Colonic mucosa (tissue), 4 donors: ENCODE measurements around the gene SCAF11. TPM values are rescaled to one million over a fixed set of nuclear protein-coding genes. Genes with fewer than 3 reads are reported as not detected.

ENCODE experiments used
- DNase-seq: peaks from one replicate; pipeline ENCODE4 v3.0.0-alpha.2; 2020
- H3K27ac ChIP-seq: fragments of 200-600 bp; one replicate; pipeline ENCODE4 v1.8.0; 2021
- H3K27me3 ChIP-seq: fragments of 200-600 bp; one replicate; pipeline ENCODE4 v1.8.0; 2021
- H3K36me3 ChIP-seq: fragments of 200-600 bp; one replicate; pipeline ENCODE4 v1.8.0; 2021
- H3K4me1 ChIP-seq: fragments of 200-600 bp; one replicate; pipeline ENCODE4 v1.8.0; 2021; ENCODE audit warnings: mild to moderate bottlenecking
- H3K4me3 ChIP-seq: fragments of 200-600 bp; one replicate; pipeline ENCODE4 v1.8.0; 2021
- H3K9ac ChIP-seq, 2 donors: one replicate each; pipeline ENCODE4 v1.7.0; 2013; ENCODE audit warnings: control low read depth in 2 of 2, low read depth in 2 of 2, low read length in 2 of 2
- H3K9me3 ChIP-seq: fragments of 200-600 bp; one replicate; pipeline ENCODE4 v1.8.0; 2021
- CTCF ChIP-seq: fragments of 200-600 bp; IDR thresholded peaks from one replicate; pipeline ENCODE4 v1.8.0; 2022; ENCODE audit warnings: antibody characterized with exemption, mild to moderate bottlenecking
- intact Hi-C: fragments of 100-400 bp; cut with DNase I; formaldehyde crosslinking; loops from one replicate; pipeline ENCODE4 v1.14.1; 2022
- total RNA-seq, 2 donors: library from RNA; stranded (reverse); fragmentation: NEBNext Ultra II Directional in 1 of 2; extraction: Animal tissue kit (Norgen Biotek cat#: 25700) in 1 of 2; gene quantifications; one replicate each; pipeline ENCODE4 v1.2.1, GENCODE V29; 2021
- donor health status: healthy.
- donor health status: DM: no; HTN: no; CAD: no.
- donor health status: DM: no; HTN: no; CAD: no.

SCAF11 gene
- total RNA-seq, 2 donors from 2014 or later = 84.8 to 105 TPM

GRCh38 chr12:45969084-45969483 is 21.3 kb downstream of the SCAF11 start:
- intact Hi-C loops = no loop called here
- Histone ChIP-seq H3K27ac (no peak overlapping the region), H3K9me3 (no peaks in the 10 kb centered on the region), H3K36me3 (no peaks in the 10 kb centered on the region), H3K27me3 (no peaks in the 10 kb centered on the region), H3K4me1 (no peaks in the 10 kb centered on the region), H3K4me3 (no peak overlapping the region), H3K9ac (no peak overlapping the region)
- no peak for DNase-seq
- no peak for TF ChIP-seq CTCF

GRCh38 chr12:45966486-45966885 is 23.9 kb downstream of the SCAF11 start:
- intact Hi-C loops = no loop called here
- Histone ChIP-seq H3K9ac (no peak overlapping the region), H3K4me3 (no peak overlapping the region), H3K36me3 (no peaks in the 10 kb centered on the region), H3K27ac (no peak overlapping the region), H3K27me3 (no peaks in the 10 kb centered on the region), H3K4me1 (no peaks in the 10 kb centered on the region), H3K9me3 (no peaks in the 10 kb centered on the region)
- TF ChIP-seq CTCF = no peak
- DNase-seq = no peak

- no peak overlapping the region for H3K27ac ChIP-seq
Measured at GRCh38 chr12:45962553-45963325, 27.6 kb downstream of the SCAF11 start.

GRCh38 chr12:45959728-45960127 is 30.6 kb downstream of the SCAF11 start:
- no peak for TF ChIP-seq CTCF
- Histone ChIP-seq H3K36me3 (no peaks in the 10 kb centered on the region), H3K27me3 (no peaks in the 10 kb centered on the region), H3K9ac (no peak overlapping the region), H3K4me3 (no peak overlapping the region), H3K4me1 (peaks cover 4% of the 10 kb centered on the region), H3K9me3 (no peaks in the 10 kb centered on the region), H3K27ac (no peak overlapping the region)
- no peak for DNase-seq
- intact Hi-C loops = no loop called here

More at GRCh38 chr12:45962553-45963325, 27.6 kb downstream of the SCAF11 start:
- H3K9ac ChIP-seq = no peak overlapping the region
- intact Hi-C loops = no loop called here
- H3K4me1 ChIP-seq = peaks cover 4% of the 10 kb centered on the region
- H3K36me3 ChIP-seq = no peaks in the 10 kb centered on the region
- no peak for TF ChIP-seq CTCF
- no peak overlapping the region for H3K4me3 ChIP-seq
- no peak for DNase-seq
- H3K27me3 ChIP-seq = no peaks in the 10 kb centered on the region
- no peaks in the 10 kb centered on the region for H3K9me3 ChIP-seq

DNA sequence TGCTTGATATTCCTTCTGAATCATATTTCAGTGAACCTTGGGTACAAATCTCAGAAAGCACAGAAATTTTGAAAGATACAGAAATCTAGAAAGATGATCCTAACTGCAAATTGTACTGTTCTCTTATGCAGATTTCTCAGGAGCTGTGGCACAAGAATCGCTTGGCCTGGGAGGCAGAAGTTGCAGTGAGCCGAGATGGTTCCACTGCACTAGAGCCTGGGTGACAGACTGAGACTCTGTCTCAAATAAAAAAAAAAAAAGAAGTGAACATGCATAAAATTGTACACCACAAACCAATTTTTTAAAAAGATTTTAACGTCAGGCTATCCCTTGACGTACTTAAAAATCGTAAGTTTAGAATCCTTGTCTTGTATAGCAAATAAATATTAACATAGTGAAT is 31.3 kb downstream of the SCAF11 start:
- no peak for TF ChIP-seq CTCF
- intact Hi-C loops = no loop called here
- Histone ChIP-seq H3K36me3 (no peaks in the 10 kb centered on the region), H3K9me3 (no peaks in the 10 kb centered on the region), H3K4me1 (peaks cover 4% of the 10 kb centered on the region), H3K9ac (no peak overlapping the region), H3K4me3 (no peak overlapping the region), H3K27ac (no peak overlapping the region), H3K27me3 (no peaks in the 10 kb centered on the region)
- no peak for DNase-seq
